Ureter (tissue), 1 donor: ENCODE measurements around the gene TYMP. TPM values are rescaled to one million over a fixed set of nuclear protein-coding genes. Genes with fewer than 3 reads are reported as not detected.

Experiments used
- DNase-seq: peaks from one replicate; pipeline ENCODE4 v3.0.0-alpha.2; 2020; ENCODE audit warnings: low spot score
- total RNA-seq: library from RNA; stranded (reverse); gene quantifications from one replicate; pipeline ENCODE4 v1.2.4, GENCODE V29; 2023
- donor health status: DM: yes; HTN: yes; CAD: no.

The TYMP gene
- total RNA-seq, 1 donor from 2014 or later, result 37.9 TPM

DNA sequence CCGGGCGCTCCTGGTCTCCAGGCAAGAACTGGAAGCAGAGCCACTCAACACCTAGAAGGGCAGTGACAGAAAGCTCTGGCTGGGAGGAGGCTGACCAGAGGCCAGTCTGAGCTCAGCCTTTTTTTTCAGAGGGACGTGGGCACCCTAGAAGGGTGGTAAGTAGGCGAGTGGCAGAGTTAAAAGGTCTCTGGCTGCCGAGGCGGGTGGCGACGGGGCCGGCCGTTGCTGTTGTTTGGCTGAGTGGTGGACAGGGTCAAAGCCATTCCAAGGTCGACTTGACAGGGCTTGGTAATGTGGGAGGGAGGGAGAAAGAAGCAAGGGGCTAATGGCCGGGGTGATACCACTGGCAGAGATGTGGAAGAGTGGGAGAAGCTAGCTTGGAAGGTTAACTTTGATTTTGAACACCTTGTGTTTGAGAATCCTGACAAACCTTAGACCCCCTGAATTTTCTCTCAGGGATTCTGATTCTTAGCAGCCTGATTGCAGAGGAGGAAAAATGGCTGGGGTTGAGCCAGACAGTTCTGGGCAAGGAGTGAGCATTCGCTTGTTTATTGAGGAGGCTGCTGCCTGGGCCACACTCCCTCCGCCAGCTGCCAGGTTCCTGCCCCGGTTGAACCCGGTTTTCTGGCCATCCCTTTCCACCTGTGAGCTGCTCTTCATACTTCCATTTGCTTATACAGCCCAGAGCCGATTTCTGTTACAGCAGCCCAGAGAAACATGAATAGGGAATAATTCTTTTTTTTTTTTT, 33.8 kb upstream of the TYMP start:
- no peak for DNase-seq

DNA sequence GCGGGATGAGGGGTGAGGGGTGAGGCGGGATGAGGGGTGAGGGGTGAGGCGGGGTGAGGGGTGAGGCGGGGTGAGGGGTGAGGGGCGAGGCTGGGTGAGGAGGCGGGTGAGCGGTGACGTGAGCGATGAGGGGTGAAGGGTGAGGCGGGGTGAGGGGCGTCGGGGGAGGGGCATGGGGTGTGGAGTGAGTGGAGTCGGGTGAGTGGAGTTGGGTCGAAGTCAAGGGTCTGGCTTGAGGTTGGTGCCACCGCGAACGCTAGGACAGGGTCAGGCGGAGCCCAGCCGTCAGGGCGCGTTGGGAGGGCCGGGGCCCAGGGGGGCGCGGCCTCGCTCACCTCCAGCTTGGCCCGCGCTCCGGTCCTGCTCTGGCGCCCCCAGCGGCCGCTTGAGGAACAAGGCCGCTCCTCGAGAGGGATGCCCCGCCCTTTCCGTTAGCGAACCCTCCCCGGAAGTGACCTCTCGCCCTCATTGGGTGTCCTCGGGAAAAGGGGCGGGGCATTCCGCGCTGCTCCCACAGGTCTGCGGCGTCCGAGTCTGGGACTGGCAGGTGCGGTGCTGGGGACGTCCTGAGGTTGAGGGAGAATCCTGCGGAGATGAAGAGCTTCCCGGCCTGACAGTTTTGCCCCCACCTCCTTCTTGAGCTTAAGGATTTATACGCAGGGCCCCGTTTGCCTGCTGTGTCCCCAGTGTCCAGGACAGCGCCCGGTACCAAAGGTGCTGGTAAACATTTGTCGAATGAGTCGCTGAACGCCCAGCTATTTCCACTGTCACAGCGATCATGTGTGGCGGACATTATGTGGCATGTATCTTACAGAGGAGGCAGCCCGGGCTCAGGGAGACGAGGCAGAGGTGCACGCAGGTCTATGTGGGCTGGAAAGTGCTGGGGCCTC, 33.0 kb upstream of the TYMP start, which contains the start of gene SYCE3:
SYCE3 (minus strand) TSS at position 397 of the 890 bp plus-strand sequence. CDS start 6,514 bp downstream, outside the sequence.
- peak; percentile 97 for DNase-seq

- DNase-seq, result no peak
Observed at GRCh38 chr22:50561401-50562358, 31.9 kb upstream of the TYMP start.

DNA sequence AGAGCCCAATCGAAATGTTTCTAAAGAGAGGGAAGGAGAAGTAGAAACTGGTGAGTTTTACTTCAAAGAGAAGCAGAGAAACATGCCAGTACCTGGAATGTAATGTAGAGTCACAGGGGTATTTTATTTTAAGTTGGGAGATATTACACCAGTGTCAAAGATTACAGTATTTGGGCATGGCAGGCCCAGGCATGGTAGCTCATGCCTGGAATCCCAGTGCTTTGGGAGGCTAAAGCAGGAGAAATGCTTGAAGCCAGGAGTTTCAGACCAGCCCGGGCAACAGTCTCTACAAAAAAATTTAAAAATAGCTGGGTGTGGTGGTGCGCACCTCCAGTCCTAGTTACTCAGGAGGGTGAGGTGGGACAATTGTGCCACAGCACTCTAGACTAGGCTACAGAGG, 30.2 kb upstream of the TYMP start:
- DNase-seq, result no peak

DNA sequence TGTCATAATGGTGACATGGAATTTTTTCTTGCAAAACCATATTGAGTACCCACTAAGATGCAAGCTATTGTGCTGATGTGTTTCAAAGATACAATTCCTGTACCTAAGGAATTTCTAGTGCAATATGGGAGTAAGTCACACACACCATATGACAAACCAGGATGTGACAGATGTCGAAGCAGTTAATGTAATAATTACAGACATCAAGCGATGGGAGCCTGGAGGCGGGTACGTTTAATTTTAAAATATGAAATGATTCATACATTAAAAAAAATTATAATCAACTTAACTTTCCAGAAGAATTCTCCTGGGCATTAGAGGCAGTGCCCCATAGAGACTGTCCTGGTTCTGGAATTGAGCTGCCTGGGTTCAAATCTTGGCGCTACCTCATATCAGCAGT, 26.9 kb upstream of the TYMP start:
- DNase-seq, result no peak

- no peak for DNase-seq
Observed at GRCh38 chr22:50553310-50553709, 23.5 kb upstream of the TYMP start.

- DNase-seq, result no peak
Observed at GRCh38 chr22:50551160-50551752, 21.4 kb upstream of the TYMP start.

DNA sequence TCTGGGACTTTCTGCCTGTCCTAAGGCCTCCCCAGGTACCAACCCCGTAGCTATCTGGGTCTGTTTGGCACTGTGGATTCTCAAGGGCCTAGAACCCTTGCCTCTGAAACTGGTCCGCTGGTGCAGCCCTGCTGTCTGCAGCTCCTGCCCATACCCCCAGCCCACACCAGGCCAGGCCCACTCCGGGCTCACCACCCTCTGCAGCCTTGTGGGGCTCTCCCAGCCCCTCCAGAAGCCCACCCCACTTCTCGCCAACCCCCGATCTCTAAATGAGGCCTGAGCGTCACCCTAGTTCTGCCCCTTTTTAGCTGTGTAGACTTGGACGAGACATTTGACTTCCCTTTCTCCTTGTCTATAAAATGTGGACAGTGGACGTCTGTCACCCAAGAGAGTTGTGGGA, 20.6 kb upstream of the TYMP start:
- no peak for DNase-seq

GRCh38 chr22:50548921-50549790, 19.3 kb upstream of the TYMP start:
- DNase-seq, result no peak

DNA sequence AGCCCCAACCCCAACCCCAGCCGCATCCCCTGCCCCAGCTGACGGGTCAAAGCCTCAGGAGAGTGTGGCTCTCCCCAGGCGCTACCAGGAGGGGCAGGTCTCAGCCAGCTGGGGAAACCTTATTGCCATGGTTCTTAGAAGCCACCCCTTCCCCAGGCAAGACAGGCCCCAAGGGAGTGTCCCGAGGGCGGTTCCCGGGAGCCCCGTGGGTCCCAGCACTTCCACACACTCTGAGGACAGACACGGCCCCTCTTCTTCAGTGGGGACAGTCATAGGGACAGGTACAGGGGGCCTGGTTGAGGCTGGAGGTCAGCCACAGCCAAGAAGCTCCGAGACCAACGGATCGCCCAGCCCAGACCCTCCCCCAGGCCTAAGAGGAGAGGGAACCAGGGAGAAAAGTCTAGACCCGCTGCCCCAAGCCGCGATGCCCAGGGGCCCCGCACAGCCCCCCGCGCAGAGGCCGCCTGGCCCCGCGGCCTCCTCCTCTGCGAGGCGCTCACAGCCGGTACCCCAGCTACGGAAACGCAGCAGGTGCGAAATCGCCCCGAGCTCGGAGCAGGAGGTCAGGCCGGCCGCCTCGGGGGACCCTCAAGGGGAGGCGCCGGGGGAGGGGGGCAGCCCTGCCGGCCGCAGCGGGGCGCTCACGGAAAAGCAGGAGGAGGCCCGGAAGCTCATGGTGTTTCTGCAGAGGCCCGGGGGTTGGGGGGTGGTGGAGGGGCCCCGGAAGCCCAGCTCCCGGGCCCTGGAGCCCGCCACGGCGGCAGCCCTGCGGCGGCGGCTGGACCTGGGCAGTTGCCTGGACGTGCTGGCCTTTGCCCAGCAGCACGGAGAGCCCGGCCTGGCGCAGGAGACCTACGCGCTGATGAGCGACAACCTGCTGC, 18.5 kb upstream of the TYMP start:
- no peak for DNase-seq

- DNase-seq, result no peak
Observed at GRCh38 chr22:50547263-50547985, 17.6 kb upstream of the TYMP start.

DNA sequence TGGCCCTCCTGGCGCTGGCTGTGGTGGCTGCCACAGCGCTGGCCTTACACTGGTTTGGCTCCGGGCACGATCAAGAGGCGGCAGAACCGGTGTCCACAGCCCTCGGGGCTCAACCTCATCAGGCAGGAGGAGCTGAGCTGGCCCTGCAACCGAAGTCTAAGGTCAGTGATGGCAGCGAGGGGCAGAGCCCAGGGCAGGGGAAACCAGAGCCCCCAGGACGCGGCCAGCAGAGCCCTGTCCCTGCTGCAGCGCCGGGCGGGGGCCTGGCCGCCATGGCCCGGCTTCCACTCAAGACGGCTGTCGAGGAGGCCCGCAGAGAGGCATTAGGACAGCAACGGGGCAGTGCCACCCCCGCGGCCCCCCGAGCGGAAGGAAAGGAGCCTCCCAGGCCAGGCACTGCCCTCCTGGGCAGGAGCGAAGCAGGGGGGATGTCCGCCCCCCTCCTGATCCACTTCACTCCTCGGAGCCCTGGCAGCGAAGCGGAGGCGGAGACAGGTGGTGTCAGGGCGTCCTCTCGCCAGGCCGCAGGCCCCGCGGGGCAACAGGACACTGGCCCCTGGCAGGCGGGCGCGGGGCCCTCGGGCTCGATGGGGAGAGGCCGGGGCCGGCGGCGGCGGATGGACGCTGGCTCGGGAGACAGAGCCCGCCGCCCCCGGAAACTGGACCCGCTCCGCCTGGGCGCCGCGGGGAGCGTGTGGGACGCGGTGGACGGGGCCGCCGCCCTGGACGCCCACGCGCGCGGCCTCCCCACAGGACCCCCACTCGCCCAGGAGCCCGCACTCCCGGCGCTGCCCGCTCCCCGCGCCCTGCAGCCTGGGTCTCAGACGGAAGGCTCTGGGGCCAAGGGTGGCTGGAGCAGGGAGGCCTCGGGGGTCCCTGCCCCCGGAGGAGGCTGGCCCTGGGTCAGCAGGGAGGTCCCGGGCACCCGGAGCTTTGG, 16.8 kb upstream of the TYMP start:
- DNase-seq, result no peak

DNA sequence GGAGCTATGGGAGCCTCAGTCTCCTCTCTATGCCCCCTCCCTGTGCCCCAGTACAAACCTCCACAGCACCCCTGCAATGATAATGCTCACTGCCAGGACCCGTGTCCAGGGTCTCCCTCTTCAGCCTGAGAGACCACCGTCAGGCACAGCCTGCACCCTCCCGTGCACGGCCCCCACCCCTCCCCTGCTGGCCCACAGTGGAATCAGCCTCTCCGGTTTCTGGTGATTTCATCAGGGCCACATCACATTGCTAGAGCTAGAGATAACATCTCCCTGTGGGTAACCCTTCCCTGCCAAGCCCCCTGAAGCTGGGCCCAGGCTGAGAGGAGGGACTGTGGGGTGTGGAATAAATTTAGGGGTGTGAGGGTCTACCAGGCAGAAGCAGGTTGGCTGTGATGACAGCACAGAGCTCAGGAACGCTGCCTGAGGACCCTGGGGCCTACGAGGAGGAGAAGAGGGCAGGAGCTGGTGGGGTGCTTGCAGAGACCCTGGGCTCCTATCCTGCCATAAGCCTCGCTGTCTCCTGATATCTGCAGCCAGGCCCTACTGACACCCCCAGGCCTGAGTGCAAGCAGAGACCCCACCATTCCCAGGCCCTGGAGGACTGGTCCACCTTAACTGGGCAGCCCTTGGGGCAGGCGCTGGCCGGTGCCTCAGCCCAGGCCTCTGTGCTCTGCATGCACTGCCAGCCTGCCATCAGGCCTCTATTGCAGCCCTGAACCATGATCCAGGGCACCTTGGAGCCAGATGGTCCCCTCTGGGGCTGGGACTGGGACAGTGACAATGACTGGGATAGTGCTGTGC, 15.9 kb upstream of the TYMP start, which contains the start of gene KLHDC7B:
KLHDC7B (plus strand) TSS at position 378 of the 804 bp plus-strand sequence; CDS start at position 723, 345 bp downstream.
- peak; percentile 43 for DNase-seq

- peak; percentile 43 for DNase-seq
Observed at GRCh38 chr22:50544746-50545253, 15.0 kb upstream of the TYMP start.

DNA sequence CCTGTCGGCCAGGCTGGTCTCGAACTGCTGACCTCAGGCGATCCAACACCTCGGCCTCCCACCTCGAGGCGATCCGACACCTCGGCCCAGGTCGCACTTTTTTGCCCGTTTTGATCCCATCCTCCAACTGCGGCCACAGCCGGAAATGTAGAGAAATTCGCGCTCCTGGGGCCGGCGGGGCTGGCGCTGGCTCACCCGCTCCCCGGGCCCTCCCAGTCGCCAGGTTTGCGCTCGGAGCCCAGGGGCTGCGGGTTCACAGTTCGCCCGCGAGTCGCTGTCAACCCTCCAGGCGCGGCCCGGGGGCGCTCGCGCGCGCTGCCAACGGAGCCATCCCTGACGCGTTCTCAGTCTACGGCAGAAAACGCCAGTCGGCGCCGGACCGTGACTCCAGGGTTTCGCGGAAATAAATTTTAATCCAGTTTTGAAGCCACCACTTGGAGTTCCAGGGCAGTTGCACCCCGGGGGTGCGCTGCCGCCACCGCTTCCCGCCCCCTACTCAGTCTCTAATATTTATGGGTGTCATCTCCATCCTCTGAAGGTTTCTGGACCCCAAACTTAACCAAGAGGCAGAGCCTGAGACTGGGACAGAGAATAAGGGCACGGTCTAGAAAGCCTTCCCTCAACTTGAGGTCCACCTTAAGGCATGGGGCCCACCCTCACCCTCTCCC, 14.4 kb upstream of the TYMP start:
- DNase-seq, result peak; percentile 80
